Measurements from ENCODE around the gene OR1L8.

DNA sequence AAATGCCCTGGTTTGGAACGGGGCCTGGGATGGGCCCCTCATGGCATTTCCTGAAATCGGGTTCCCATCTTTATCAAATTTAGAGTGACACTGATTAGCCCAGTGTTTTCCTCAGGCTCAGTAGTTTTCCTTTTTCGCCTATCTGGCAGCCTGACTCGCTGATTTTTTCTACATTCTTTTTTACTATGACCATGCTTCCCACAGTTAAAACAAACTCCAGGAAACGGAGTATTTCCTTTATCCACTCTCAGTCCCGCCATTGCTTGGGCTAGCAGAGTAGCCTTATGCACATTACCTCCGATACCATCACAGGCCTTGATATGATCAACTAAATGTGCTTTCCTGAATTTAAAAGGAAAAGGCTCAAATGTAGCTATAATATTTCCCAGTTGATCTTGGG is 36.8 kb upstream of the OR1L8 start:
- TF ChIP-seq EZH2 (IDR thresholded peaks at IDR 0.05) = no peak
- TF ChIP-seq, protein P1, sequence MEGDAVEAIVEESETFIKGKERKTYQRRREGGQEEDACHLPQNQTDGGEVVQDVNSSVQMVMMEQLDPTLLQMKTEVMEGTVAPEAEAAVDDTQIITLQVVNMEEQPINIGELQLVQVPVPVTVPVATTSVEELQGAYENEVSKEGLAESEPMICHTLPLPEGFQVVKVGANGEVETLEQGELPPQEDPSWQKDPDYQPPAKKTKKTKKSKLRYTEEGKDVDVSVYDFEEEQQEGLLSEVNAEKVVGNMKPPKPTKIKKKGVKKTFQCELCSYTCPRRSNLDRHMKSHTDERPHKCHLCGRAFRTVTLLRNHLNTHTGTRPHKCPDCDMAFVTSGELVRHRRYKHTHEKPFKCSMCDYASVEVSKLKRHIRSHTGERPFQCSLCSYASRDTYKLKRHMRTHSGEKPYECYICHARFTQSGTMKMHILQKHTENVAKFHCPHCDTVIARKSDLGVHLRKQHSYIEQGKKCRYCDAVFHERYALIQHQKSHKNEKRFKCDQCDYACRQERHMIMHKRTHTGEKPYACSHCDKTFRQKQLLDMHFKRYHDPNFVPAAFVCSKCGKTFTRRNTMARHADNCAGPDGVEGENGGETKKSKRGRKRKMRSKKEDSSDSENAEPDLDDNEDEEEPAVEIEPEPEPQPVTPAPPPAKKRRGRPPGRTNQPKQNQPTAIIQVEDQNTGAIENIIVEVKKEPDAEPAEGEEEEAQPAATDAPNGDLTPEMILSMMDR (IDR thresholded peaks at IDR 0.05) = no peak
